GM19372 (cell line): ENCODE data around the gene ATXN7L2.
A peak's percentile ranks its signal among the peaks of the same experiment; 100 is the strongest.

ENCODE experiments used
- ATAC-seq: cut with Tn5 transposase; IDR thresholded peaks from one replicate; pipeline ENCODE4 v1.9.1; 2021; ENCODE audit warnings: mild to moderate bottlenecking, low read depth, moderate library complexity; ENCODE audit not compliant: unreplicated experiment

ATXN7L2 gene

GRCh38 chr1:109474697-109475096 is 9.0 kb upstream of the ATXN7L2 start:
- no peak for ATAC-seq

GRCh38 chr1:109475261-109475660 is 8.4 kb upstream of the ATXN7L2 start:
- ATAC-seq = no peak

GRCh38 chr1:109476825-109477224 is 6.9 kb upstream of the ATXN7L2 start:
- ATAC-seq = no peak

- no peak for ATAC-seq
Observed at GRCh38 chr1:109477821-109478220, 5.9 kb upstream of the ATXN7L2 start.

GRCh38 chr1:109478806-109479205 is 4.9 kb upstream of the ATXN7L2 start:
- no peak for ATAC-seq

- no peak for ATAC-seq
Observed at GRCh38 chr1:109479311-109479710, 4.4 kb upstream of the ATXN7L2 start.

- no peak for ATAC-seq
Observed at GRCh38 chr1:109479901-109480300, 3.8 kb upstream of the ATXN7L2 start.

DNA sequence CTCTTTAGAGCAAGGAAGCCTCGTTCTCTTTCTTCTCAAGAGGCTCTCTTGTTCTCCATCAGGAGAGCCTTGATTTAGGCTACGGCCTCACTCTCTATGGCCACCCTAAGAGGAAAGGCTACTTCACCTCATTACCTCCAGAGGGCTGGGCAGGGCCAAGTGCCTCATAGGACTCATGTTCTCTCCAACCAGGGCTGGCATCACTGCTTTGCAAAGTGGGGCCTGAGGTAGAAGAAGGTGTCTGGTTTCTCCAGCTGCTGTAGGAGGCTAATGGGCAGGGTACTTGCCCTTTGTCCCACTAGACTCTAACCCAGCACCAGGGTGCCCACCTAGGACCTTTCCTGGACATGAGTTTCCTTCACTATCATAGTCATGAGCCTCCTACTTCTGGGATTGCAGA is 2.1 kb upstream of the ATXN7L2 start:
- no peak for ATAC-seq

GRCh38 chr1:109482242-109482641 is 1.5 kb upstream of the ATXN7L2 start:
- ATAC-seq = no peak

DNA sequence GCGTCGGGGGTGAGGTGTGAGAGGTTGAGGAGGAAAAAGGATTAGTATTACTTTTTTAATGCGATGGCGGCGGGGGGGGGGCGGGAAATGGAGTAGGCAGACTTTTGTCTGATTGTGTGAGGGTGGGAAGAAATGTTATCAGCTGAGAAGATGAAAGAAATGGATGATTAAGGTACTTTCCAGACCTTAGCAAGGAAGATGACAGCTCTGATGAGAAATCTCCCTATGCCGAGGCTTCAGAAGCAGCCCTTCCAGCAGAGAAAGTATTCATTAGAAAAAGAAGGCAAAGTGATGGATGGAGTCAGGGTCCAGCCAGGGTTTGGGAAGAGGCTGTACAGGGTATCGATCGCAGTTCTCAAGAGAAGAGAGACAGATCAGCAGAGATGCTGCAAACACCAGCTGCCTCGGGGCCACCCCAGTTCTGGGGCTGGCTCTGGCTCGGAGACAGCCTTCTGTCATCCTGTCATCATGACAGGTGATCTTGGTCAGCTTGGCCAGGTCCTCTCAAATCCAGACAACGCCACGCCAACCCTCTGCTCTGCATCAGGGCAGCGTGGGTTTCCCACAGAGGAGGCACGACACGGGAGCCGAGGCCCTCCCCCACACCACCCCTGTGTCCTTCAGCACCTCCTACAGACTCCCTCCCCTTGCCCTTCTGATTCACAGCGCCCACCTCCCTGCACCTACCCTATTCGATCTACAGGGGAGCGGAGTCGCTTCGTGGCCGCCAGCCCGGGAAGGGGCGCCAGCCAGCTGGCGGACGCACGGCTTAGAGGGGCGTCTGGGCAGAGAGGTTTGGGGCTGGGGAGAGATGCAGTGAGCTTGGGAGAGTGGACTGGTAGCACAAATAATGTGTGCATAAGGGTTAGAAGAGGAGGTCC is 674 bp upstream of the ATXN7L2 start:
- ATAC-seq = peak; percentile 11

DNA sequence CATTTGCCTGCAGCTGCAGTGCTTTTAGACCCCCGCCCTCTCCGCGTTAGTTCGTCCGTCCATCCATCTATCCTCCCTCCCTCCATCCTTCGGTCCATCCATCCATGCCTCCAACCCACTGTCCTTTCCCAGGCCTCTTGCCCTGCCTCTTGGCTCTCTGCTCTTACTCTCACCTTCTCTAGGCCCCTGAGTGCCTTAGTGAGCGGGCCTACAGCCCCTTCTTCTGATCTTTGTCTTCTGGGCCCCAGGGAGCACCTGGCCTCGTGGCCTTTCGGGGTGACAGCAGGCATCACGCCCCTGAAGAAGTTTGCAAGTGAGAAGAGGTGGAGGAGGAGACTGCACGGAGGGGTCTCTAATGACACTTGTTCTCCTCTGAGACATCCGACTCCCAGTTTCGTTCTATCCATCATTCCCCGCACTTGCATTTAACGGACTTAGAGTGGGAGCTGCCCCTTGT is 842 bp downstream of the ATXN7L2 start:
- ATAC-seq = no peak

- ATAC-seq = no peak
Observed at GRCh38 chr1:109485001-109485400, 1.3 kb downstream of the ATXN7L2 start.

- no peak for ATAC-seq
Observed at GRCh38 chr1:109487261-109487660, 3.6 kb downstream of the ATXN7L2 start.

- no peak for ATAC-seq
Observed at GRCh38 chr1:109488201-109488600, 4.5 kb downstream of the ATXN7L2 start.

DNA sequence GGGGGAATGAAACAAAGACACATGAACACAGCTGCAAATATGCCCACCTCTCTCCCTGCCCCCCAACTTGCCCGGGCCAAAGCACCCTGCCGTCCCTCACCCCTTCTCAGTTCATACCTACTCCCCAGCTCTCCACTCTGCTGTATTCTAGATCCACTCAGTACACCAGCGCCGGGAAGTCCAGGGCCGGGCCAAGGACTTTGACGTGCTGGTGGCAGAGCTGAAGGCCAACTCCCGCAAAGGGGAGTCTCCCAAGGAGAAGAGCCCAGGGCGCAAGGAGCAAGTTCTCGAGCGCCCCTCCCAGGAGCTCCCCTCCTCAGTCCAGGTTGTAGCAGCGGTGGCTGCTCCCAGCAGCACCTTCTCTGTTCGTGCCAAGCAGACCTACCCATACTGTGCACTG is 5.0 kb downstream of the ATXN7L2 start:
- no peak for ATAC-seq

- ATAC-seq = no peak
Observed at GRCh38 chr1:109490029-109490933, 6.6 kb downstream of the ATXN7L2 start.

- no peak for ATAC-seq
Observed at GRCh38 chr1:109490934-109491302, 7.2 kb downstream of the ATXN7L2 start.

- no peak for ATAC-seq
Observed at GRCh38 chr1:109491372-109491771, 7.7 kb downstream of the ATXN7L2 start.

- ATAC-seq = no peak
Observed at GRCh38 chr1:109492779-109493178, 9.1 kb downstream of the ATXN7L2 start.

- ATAC-seq = no peak
Observed at GRCh38 chr1:109493227-109493626, 9.5 kb downstream of the ATXN7L2 start.

GRCh38 chr1:109493805-109494539 is 10.3 kb downstream of the ATXN7L2 start, which contains the start of gene CYB561D1:
Gene CYB561D1, plus strand, starts transcription at chr1:109494094. Its CDS starts 46 bp downstream, at chr1:109494140.
- peak; percentile 79 for ATAC-seq
